Measurements from ENCODE around the gene CLMN.

GRCh38 chr14:95285566-95285965 is 34.1 kb downstream of the CLMN start:
- no peak for TF ChIP-seq CTCF (IDR thresholded peaks at IDR 0.05)
- no peak for TF ChIP-seq POLR2AphosphoS5 (IDR thresholded peaks at IDR 0.05)
- TF ChIP-seq EP300 (IDR thresholded peaks at IDR 0.05): no peak
